Glomerular endothelial cell (primary cell): ENCODE results near the gene TDP1. TPM values are rescaled to one million over a fixed set of nuclear protein-coding genes. Genes with fewer than 3 reads are reported as not detected.

Experiments
- DNase-seq: peaks from one replicate; pipeline ENCODE4 v3.0.0-alpha.2; 2011; ENCODE audit warnings: low read depth, low spot score; ENCODE audit errors: extremely low read depth
- total RNA-seq: library from RNA; depleted of rRNA; stranded (reverse); fragments of >200 nt; gene quantifications from 2 replicates; pipeline ENCODE4 v1.2.3, GENCODE V29; 2015

Gene TDP1
- total RNA-seq, 1 donor from 2014 or later: 21.8 TPM

GRCh38 chr14:90039253-90040010, 83.7 kb downstream of the TDP1 start:
- DNase-seq: no peak

GRCh38 chr14:90040411-90040810, 84.7 kb downstream of the TDP1 start:
- no peak for DNase-seq

DNA sequence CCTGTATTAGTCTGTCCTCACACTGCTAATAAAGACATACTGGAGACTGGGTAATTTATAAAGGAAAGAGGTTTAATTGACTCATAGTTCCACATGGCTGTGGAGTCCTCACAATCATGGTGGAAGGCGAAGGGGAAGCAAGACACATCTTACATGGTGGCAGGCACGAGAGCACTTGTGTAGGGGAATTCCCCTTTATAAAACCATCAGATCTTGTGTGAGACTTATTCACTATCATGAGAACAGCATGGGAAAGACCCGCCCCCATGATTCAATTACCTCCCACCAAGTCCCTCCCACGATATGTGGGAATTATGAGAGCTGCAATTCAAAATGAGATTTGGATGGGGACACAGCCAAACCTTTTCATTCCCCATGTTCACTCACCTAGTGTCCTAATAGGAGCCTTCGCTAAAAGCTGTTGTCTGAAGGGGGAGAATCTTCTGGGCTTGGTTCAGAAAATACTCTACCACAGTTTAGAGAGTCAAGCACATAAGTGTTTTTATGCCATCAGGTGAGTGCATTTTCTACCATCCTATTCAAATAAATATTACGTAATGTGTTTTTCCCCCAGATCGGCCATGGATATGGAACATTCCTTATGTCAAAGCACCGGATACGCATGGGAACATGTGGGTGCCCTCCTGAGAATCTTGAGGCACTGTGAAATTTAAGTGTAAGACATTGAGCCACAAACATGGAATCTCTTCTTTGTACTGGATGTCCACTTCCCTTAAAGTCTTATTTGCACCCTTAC, 86.9 kb downstream of the TDP1 start:
- no peak for DNase-seq

DNA sequence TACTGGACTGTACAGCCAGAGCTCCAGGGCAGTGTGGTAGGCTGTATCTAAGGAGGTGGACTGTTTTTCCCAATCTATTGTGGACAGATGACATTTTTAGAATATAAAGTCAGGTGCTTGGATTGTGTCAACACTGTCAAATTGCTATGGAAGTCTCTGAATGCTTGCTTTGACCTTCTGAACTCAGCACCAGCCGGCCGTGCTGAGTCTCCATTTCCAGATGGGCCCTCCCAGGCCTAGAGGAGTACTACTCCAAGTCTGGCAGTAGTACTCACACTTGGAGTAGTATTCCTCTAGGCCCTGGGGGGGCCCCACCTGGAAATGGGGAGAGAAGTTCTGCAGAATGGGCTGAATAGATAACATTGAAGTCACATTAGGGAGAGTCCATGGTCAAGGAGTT, 89.9 kb downstream of the TDP1 start:
- DNase-seq: no peak

- DNase-seq: no peak
These were observed 93.7 kb downstream of the TDP1 start for GRCh38 chr14:90049390-90049789.

DNA sequence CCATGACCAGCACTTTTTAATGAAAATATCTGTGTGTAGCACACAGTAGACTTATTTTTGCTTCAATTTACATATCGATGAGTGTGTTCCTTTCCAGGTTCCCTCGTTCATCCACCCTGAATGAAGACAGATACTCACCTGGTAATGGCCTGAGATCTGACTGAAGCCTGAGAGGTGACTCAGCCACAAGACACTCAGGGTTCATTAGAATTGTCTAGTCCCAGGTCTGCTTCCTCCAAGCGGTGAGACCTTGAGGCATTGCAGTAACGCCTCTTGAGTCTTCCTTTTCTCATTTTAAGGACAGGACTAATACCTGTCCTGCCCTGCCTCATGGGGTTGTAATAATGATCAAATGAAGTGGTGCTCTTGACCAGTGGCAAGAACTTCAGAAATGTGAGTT, 94.5 kb downstream of the TDP1 start:
- DNase-seq: no peak

DNA sequence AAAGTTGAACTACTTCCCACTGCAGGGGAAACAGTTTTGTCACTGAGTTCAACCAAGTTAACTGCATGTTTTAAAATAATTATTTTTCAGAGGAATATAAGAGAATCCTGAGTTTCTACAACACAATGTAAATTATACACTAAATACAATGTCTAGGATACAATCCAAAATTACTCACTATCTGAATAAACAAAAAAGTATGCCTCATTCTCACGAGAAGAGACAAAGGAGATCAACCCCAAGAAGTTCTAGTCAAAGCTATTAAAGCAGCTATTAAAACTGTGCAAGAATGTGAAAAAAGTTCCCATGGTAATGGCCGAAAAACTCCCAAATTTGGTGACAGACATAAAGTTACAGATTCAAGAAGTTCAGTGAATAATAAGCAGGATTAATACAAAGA, 97.3 kb downstream of the TDP1 start:
- DNase-seq: no peak

DNA sequence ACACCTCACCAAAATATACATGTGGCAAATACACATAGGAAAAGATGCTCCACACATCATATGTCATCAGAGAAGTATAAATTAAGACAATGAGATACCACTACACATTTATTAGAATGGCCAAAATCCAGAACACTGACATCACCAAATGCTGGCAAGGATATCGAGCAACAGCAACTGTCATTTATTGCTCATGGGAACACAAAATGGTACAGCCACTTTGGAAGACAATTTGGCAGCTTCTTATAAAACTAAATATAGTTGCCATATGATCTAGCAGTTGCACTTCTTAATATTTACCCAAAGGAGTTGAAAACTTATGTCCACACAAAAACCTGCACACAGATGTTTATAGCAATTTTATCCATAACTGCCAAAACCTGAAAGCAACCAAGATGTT, 99.1 kb downstream of the TDP1 start:
- no peak for DNase-seq

- no peak for DNase-seq
These were observed 101.1 kb downstream of the TDP1 start for GRCh38 chr14:90056826-90057225.

DNA sequence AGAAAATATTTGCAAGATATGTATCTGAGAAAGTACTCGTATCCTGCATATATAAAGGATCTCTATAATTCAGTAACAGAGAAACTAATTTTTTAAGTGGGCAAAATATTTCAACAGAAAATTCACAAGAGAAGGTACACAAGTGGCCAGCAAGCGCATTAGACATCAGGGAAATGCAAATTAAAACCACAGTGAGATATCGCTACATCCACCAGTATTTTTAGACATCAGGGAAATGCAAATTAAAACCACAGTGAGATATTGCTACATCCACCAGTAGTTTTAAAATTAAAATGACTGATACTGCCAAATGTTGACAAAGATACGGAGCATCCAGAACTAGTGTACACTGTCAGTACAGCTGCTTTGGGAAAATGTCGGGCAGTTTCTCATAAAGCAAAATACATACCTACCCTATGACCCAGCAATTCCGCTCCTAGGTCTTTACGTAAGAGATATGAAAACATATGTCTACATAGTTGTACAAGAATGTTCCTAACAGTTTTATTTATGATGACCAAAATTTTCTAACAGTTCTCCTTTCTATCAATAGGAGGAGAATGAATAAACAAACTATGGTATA, 103.2 kb downstream of the TDP1 start:
- no peak for DNase-seq

DNA sequence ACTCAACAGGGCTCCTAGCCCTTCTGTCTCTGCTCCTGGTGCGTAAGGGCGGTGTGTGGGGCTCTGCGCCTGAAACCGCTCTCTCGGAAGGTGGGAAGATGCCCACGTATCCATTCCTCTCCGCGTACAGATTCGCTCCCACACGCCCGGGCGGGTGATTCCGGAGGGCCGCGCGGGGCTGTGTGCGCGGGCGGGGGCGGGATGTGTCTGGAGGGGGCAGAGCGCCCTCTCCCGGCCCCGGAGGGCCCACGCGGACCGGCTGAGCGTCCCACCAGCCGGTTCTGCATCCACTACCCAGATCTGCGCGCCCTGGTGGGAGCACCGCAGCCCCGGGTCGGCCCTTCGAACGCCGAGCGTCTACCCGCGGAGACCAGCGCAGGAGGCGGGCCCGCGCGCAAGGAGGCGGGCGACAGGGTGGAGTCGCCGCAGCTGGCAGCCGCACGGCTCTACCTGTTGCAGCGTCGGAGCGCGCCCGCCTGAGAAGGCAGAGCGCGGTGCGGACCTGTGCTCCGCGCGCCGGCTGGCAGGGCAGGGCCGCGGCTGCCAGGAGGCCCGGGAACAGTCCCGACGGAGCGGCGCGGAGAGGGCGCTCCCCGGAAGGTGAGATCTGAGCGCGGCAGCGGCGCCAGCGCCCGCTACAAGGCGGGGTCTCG, 104.7 kb downstream of the TDP1 start:
- DNase-seq: no peak

DNA sequence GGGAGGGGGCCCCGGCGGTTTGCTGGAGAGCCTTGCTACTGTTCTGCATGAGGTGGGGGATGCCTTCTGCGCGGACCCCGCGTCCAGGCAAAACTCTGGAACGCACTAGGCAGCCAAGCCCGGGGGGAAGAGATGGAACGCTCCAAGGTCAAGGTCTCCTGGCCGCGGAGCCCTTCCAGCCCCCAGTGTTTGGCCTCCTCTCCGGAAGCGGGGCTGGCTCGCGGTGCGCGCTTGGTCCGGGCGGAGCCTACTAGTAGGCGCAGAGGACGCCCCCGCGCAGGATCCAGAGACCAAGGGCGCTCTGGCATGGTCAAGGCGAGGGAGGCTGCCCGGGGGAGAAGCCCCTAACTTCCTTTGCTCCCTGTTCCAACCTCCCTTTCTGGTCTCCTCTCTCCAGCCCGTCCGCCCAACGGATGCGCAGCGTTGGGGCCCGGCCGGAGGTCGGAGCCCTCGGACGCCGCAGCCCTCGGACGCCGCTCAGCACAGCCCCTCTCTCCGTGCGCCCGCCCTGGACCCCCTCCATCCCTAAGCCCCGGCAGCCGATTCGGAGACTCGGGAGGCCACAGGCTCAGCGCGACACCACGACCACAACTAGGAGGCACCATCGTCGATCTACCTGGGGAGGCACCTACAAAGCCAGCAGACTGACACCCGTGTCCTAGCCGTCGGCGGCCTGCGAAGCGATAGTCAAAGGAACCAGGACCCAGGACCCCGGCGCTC, 105.4 kb downstream of the TDP1 start:
- no peak for DNase-seq

DNA sequence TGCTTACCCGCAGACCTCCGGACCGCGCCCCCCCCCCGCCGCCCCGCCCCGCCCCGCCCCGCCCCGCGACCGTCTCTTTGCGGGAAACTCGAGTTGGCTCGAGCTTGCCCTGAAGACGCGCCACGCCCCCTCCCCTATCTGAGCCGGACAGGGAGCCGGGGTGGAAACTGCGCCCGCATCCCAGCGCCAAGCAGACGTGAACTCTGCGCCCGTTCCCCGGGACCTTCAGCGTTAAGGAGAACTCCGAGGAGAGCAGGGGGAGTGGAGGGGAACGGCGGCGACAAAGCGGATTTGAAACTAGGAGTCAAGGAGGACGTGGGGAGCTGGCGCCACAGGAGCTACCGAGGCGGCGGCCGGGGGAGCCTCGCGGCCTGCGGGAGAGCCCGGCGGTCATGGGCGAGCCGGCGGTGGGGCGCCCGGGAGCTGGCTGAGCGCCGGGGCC, 106.0 kb downstream of the TDP1 start, which contains the start of gene KCNK13:
Gene KCNK13, plus strand, starts transcription at position 310 of the 442 bp plus-strand sequence. CDS start 212 bp downstream, outside the sequence.
- DNase-seq: no peak

GRCh38 chr14:90062127-90062794, 106.5 kb downstream of the TDP1 start:
- DNase-seq: no peak

GRCh38 chr14:90062822-90063539, 107.3 kb downstream of the TDP1 start:
- no peak for DNase-seq

- DNase-seq: no peak
These were observed 116.6 kb downstream of the TDP1 start for GRCh38 chr14:90072350-90072749.

DNA sequence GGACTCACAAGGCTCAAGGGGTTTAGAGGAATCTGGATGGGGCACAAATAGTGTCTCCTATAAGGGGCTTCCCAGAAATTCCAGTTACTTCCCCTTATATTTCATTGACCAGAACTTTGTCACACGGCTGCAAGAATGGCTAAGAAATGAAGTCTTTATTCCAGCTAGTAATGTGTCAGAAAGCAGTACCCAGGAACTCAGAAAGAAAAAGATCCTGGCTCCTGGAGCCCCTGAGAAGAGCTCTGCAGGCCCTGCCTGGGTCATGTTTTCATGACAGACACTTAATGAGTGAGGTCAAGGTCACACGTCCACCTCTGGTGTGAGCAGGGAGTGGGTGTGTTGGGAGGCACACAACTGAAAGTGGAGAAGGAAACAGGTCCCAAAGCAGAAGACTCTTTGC, 123.8 kb downstream of the TDP1 start:
- no peak for DNase-seq

- no peak for DNase-seq
These were observed 131.7 kb downstream of the TDP1 start for GRCh38 chr14:90087433-90087832.

- DNase-seq: no peak
These were observed 132.4 kb downstream of the TDP1 start for GRCh38 chr14:90088176-90088575.
